Upper lobe of left lung (tissue), 4 donors: Measurements from ENCODE around the gene EMC7.

ENCODE experiments used
- EP300 ChIP-seq, 4 donors: sonication (generic); formaldehyde crosslinking; IDR thresholded peaks; one replicate each; pipeline ENCODE4 v1.5.1; 2017; ENCODE audit warnings: antibody characterized with exemption in 4 of 4, control low read depth in 2 of 4
- POLR2A ChIP-seq, 4 donors: fragments of 450-650 bp; IDR thresholded peaks; one replicate each; pipeline ENCODE4 v1.5.1; 2016 to 2017; ENCODE audit warnings: antibody characterized with exemption in 4 of 4, mild to moderate bottlenecking in 2 of 4
- TF ChIP-seq, protein P1 (sequence below), 6 experiments: fragments of 450-650 bp in 4 of 6; fragments of 200-600 bp in 2 of 6; sonication (generic) in 2 of 6; IDR thresholded peaks; one replicate each; pipeline ENCODE4 v1.5.1; 2016 to 2019; ENCODE audit warnings: antibody characterized with exemption in 6 of 6

DNA sequence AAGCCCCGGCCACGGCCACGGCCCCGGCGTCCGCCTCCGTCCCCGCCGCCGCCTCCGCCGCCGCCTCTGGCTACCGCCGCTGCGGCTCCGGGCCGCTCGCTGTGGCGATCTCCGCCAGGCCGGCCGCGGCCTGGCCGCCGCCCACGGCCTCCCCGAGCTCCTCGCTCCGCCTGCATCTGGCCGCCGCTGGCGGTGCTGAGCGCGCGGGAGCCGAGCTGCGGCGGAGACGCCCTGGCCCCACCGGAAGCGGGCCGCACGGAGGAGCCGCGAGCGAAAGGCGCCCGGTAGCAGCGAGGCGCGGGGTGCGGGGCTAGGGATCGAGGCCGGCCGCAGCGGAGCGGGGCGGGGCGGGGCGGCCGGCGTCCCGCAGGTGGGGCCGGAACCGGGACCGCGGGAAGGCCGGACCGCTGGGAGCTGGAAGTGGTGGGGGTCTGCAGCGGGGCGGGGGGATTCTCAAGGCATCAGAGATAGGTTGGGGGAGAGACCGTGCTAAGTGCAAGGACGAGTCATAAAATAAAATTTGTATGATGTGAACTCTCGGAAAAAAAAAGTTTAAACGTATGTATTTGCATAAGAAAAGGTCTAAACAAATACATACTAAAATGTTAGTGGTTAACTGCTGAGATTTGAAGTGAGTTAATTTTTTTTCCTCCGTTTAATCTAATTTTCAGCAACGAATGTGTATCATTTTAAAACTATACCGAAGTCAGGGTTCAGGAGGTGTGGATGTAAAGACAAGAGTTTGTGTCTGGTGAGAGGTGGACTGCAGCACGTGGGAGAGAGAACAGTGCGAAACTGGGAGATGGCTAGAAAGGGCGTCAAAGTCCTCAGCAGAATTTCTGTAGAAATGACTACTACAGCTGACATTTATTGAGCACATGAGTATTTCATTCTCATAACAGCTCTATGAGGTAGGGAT lies 62.5 kb downstream of the EMC7 start, which contains the start of gene AVEN:
- TF ChIP-seq, protein P1, sequence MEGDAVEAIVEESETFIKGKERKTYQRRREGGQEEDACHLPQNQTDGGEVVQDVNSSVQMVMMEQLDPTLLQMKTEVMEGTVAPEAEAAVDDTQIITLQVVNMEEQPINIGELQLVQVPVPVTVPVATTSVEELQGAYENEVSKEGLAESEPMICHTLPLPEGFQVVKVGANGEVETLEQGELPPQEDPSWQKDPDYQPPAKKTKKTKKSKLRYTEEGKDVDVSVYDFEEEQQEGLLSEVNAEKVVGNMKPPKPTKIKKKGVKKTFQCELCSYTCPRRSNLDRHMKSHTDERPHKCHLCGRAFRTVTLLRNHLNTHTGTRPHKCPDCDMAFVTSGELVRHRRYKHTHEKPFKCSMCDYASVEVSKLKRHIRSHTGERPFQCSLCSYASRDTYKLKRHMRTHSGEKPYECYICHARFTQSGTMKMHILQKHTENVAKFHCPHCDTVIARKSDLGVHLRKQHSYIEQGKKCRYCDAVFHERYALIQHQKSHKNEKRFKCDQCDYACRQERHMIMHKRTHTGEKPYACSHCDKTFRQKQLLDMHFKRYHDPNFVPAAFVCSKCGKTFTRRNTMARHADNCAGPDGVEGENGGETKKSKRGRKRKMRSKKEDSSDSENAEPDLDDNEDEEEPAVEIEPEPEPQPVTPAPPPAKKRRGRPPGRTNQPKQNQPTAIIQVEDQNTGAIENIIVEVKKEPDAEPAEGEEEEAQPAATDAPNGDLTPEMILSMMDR (IDR thresholded peaks at IDR 0.05): peak in 2 of 6 experiments; percentile 31 to 36
- TF ChIP-seq POLR2A (IDR thresholded peaks at IDR 0.05): no peak
- TF ChIP-seq EP300 (IDR thresholded peaks at IDR 0.05): no peak
